ENCODE measurements around the gene CHCHD6. TPM values are rescaled to one million over a fixed set of nuclear protein-coding genes. Genes with fewer than 3 reads are reported as not detected.

Gene CHCHD6
- total RNA-seq, 1 donor from 2014 or later = 15.7 TPM

- Mint-ChIP-seq H3K4me1 (ENCODE audit: low read depth) (no peaks in the 10 kb centered on the region), H3K36me3 (ENCODE audit: low read depth) (no peaks in the 10 kb centered on the region), H3K27ac (no peak overlapping the region), H3K9me3 (no peaks in the 10 kb centered on the region), H3K4me3 (ENCODE audit: low read depth) (no peak overlapping the region), H3K27me3 (ENCODE audit: low read depth) (no peaks in the 10 kb centered on the region)
- DNase-seq (ENCODE audit: low spot score) = no peak
- intact Hi-C loops (cut with micrococcal nuclease) = no loop called here
Observed at GRCh38 chr3:126720596-126720995, 16.6 kb downstream of the CHCHD6 start.

- no peaks in the 10 kb centered on the region for H3K36me3 Mint-ChIP-seq (ENCODE audit: low read depth)
- H3K9me3 Mint-ChIP-seq = no peaks in the 10 kb centered on the region
- intact Hi-C loops (cut with micrococcal nuclease) = no loop called here
- H3K4me3 Mint-ChIP-seq (ENCODE audit: low read depth) = no peak overlapping the region
- H3K27ac Mint-ChIP-seq = no peak overlapping the region
- no peaks in the 10 kb centered on the region for H3K27me3 Mint-ChIP-seq (ENCODE audit: low read depth)
- no peak for DNase-seq (ENCODE audit: low spot score)
- no peaks in the 10 kb centered on the region for H3K4me1 Mint-ChIP-seq (ENCODE audit: low read depth)
Observed at GRCh38 chr3:126721246-126721645, 17.2 kb downstream of the CHCHD6 start.

GRCh38 chr3:126723237-126723636 is 19.2 kb downstream of the CHCHD6 start:
- no peak for DNase-seq (ENCODE audit: low spot score)
- intact Hi-C loops (cut with micrococcal nuclease) = no loop called here
- H3K27ac Mint-ChIP-seq = no peak overlapping the region
- H3K36me3 Mint-ChIP-seq (ENCODE audit: low read depth) = no peaks in the 10 kb centered on the region
- no peaks in the 10 kb centered on the region for H3K27me3 Mint-ChIP-seq (ENCODE audit: low read depth)
- no peaks in the 10 kb centered on the region for H3K4me1 Mint-ChIP-seq (ENCODE audit: low read depth)
- no peaks in the 10 kb centered on the region for H3K9me3 Mint-ChIP-seq
- H3K4me3 Mint-ChIP-seq (ENCODE audit: low read depth) = no peak overlapping the region

- no peaks in the 10 kb centered on the region for H3K36me3 Mint-ChIP-seq (ENCODE audit: low read depth)
Observed at GRCh38 chr3:126723801-126724200, 19.8 kb downstream of the CHCHD6 start.

GRCh38 chr3:126728680-126729079 is 24.6 kb downstream of the CHCHD6 start:
- no peak overlapping the region for H3K27ac Mint-ChIP-seq
- intact Hi-C loops (cut with micrococcal nuclease) = no loop called here
- no peaks in the 10 kb centered on the region for H3K9me3 Mint-ChIP-seq
- no peak overlapping the region for H3K4me3 Mint-ChIP-seq (ENCODE audit: low read depth)
- H3K36me3 Mint-ChIP-seq (ENCODE audit: low read depth) = no peaks in the 10 kb centered on the region
- H3K4me1 Mint-ChIP-seq (ENCODE audit: low read depth) = peaks cover 2% of the 10 kb centered on the region
- H3K27me3 Mint-ChIP-seq (ENCODE audit: low read depth) = no peaks in the 10 kb centered on the region
- no peak for DNase-seq (ENCODE audit: low spot score)

More at GRCh38 chr3:126723801-126724200, 19.8 kb downstream of the CHCHD6 start:
- no peak overlapping the region for H3K4me3 Mint-ChIP-seq (ENCODE audit: low read depth)
- intact Hi-C loops (cut with micrococcal nuclease) = no loop called here
- no peak overlapping the region for H3K27ac Mint-ChIP-seq
- no peaks in the 10 kb centered on the region for H3K27me3 Mint-ChIP-seq (ENCODE audit: low read depth)
- no peak for DNase-seq (ENCODE audit: low spot score)
- no peaks in the 10 kb centered on the region for H3K9me3 Mint-ChIP-seq
- no peaks in the 10 kb centered on the region for H3K4me1 Mint-ChIP-seq (ENCODE audit: low read depth)

GRCh38 chr3:126730376-126730775 is 26.3 kb downstream of the CHCHD6 start:
- no peaks in the 10 kb centered on the region for H3K36me3 Mint-ChIP-seq (ENCODE audit: low read depth)
- peaks cover 2% of the 10 kb centered on the region for H3K4me1 Mint-ChIP-seq (ENCODE audit: low read depth)
- H3K27ac Mint-ChIP-seq = no peak overlapping the region

GRCh38 chr3:126731044-126731443 is 27.0 kb downstream of the CHCHD6 start:
- intact Hi-C loops (cut with micrococcal nuclease) = no loop called here
- DNase-seq (ENCODE audit: low spot score) = no peak

More at GRCh38 chr3:126730376-126730775, 26.3 kb downstream of the CHCHD6 start:
- intact Hi-C loops (cut with micrococcal nuclease) = no loop called here
- no peaks in the 10 kb centered on the region for H3K9me3 Mint-ChIP-seq
- no peak overlapping the region for H3K4me3 Mint-ChIP-seq (ENCODE audit: low read depth)
- no peak for DNase-seq (ENCODE audit: low spot score)
- no peaks in the 10 kb centered on the region for H3K27me3 Mint-ChIP-seq (ENCODE audit: low read depth)

GRCh38 chr3:126732281-126733060 is 28.4 kb downstream of the CHCHD6 start:
- Mint-ChIP-seq H3K27ac (no peak overlapping the region), H3K27me3 (ENCODE audit: low read depth) (no peaks in the 10 kb centered on the region), H3K36me3 (ENCODE audit: low read depth) (no peaks in the 10 kb centered on the region), H3K4me3 (ENCODE audit: low read depth) (no peak overlapping the region), H3K9me3 (no peaks in the 10 kb centered on the region), H3K4me1 (ENCODE audit: low read depth) (peaks cover 2% of the 10 kb centered on the region)
- DNase-seq (ENCODE audit: low spot score) = no peak
- intact Hi-C loops (cut with micrococcal nuclease) = no loop called here

More at GRCh38 chr3:126731044-126731443, 27.0 kb downstream of the CHCHD6 start:
- H3K9me3 Mint-ChIP-seq = no peaks in the 10 kb centered on the region
- peaks cover 2% of the 10 kb centered on the region for H3K4me1 Mint-ChIP-seq (ENCODE audit: low read depth)
- H3K27me3 Mint-ChIP-seq (ENCODE audit: low read depth) = no peaks in the 10 kb centered on the region
- H3K36me3 Mint-ChIP-seq (ENCODE audit: low read depth) = no peaks in the 10 kb centered on the region
- no peak overlapping the region for H3K27ac Mint-ChIP-seq
- no peak overlapping the region for H3K4me3 Mint-ChIP-seq (ENCODE audit: low read depth)

GRCh38 chr3:126733061-126733430 is 29.0 kb downstream of the CHCHD6 start:
- Mint-ChIP-seq H3K9me3 (no peaks in the 10 kb centered on the region), H3K27me3 (ENCODE audit: low read depth) (no peaks in the 10 kb centered on the region), H3K27ac (no peak overlapping the region), H3K4me3 (ENCODE audit: low read depth) (no peak overlapping the region), H3K36me3 (ENCODE audit: low read depth) (no peaks in the 10 kb centered on the region), H3K4me1 (ENCODE audit: low read depth) (peaks cover 2% of the 10 kb centered on the region)
- no peak for DNase-seq (ENCODE audit: low spot score)
- intact Hi-C loops (cut with micrococcal nuclease) = no loop called here

- no peak for DNase-seq (ENCODE audit: low spot score)
- Mint-ChIP-seq H3K4me3 (ENCODE audit: low read depth) (no peak overlapping the region), H3K4me1 (ENCODE audit: low read depth) (peaks cover 2% of the 10 kb centered on the region), H3K27ac (no peak overlapping the region), H3K36me3 (ENCODE audit: low read depth) (no peaks in the 10 kb centered on the region), H3K9me3 (no peaks in the 10 kb centered on the region), H3K27me3 (ENCODE audit: low read depth) (no peaks in the 10 kb centered on the region)
- intact Hi-C loops (cut with micrococcal nuclease) = no loop called here
Observed at GRCh38 chr3:126734106-126734723, 30.2 kb downstream of the CHCHD6 start.

GRCh38 chr3:126737527-126737926 is 33.5 kb downstream of the CHCHD6 start:
- intact Hi-C loops (cut with micrococcal nuclease) = no loop called here
- H3K27ac Mint-ChIP-seq = no peak overlapping the region
- no peaks in the 10 kb centered on the region for H3K27me3 Mint-ChIP-seq (ENCODE audit: low read depth)
- no peaks in the 10 kb centered on the region for H3K4me1 Mint-ChIP-seq (ENCODE audit: low read depth)
- no peak overlapping the region for H3K4me3 Mint-ChIP-seq (ENCODE audit: low read depth)
- H3K36me3 Mint-ChIP-seq (ENCODE audit: low read depth) = no peaks in the 10 kb centered on the region
- H3K9me3 Mint-ChIP-seq = no peaks in the 10 kb centered on the region
- no peak for DNase-seq (ENCODE audit: low spot score)

GRCh38 chr3:126742057-126742456 is 38.0 kb downstream of the CHCHD6 start:
- H3K4me3 Mint-ChIP-seq (ENCODE audit: low read depth) = no peak overlapping the region
- no peaks in the 10 kb centered on the region for H3K4me1 Mint-ChIP-seq (ENCODE audit: low read depth)
- H3K27ac Mint-ChIP-seq = no peak overlapping the region
- no peaks in the 10 kb centered on the region for H3K9me3 Mint-ChIP-seq
- H3K27me3 Mint-ChIP-seq (ENCODE audit: low read depth) = no peaks in the 10 kb centered on the region
- no peaks in the 10 kb centered on the region for H3K36me3 Mint-ChIP-seq (ENCODE audit: low read depth)
- DNase-seq (ENCODE audit: low spot score) = no peak
- intact Hi-C loops (cut with micrococcal nuclease) = no loop called here

GRCh38 chr3:126743350-126743749 is 39.3 kb downstream of the CHCHD6 start:
- DNase-seq (ENCODE audit: low spot score) = no peak
- intact Hi-C loops (cut with micrococcal nuclease) = no loop called here

More at GRCh38 chr3:126743350-126743749, 39.3 kb downstream of the CHCHD6 start:
- Mint-ChIP-seq H3K36me3 (ENCODE audit: low read depth) (no peaks in the 10 kb centered on the region), H3K4me1 (ENCODE audit: low read depth) (no peaks in the 10 kb centered on the region), H3K4me3 (ENCODE audit: low read depth) (no peak overlapping the region), H3K27ac (no peak overlapping the region), H3K9me3 (no peaks in the 10 kb centered on the region), H3K27me3 (ENCODE audit: low read depth) (no peaks in the 10 kb centered on the region)

Measured in activated T-helper 2 cell treated with anti-CD3 and anti-CD28 coated beads, Interferon-gamma antibody, Interleukin-2, Interleukin-4, amounts not matched to agents 10 μg/mL and 5 μg/mL and 100 μg/mL, durations not matched to agents 14 hours and 24 hours and 36 hours (primary cell).